ENCODE results near the gene NQO1.

Gene NQO1

GRCh38 chr16:69706256-69706974 is 19.9 kb downstream of the NQO1 start:
- DNase-seq = no peak

- DNase-seq = no peak
These were observed 22.7 kb downstream of the NQO1 start for GRCh38 chr16:69703638-69704037.

GRCh38 chr16:69701866-69702265 is 24.5 kb downstream of the NQO1 start:
- no peak for DNase-seq

- DNase-seq = no peak
These were observed 24.9 kb downstream of the NQO1 start for GRCh38 chr16:69701452-69701851.

GRCh38 chr16:69699915-69700314 is 26.4 kb downstream of the NQO1 start:
- DNase-seq = no peak

GRCh38 chr16:69698404-69698803 is 28.0 kb downstream of the NQO1 start:
- DNase-seq = no peak

- DNase-seq = no peak
These were observed 32.4 kb downstream of the NQO1 start for GRCh38 chr16:69693916-69694315.

- no peak for DNase-seq
These were observed 34.1 kb downstream of the NQO1 start for GRCh38 chr16:69691980-69692911.

GRCh38 chr16:69688589-69688988 is 37.8 kb downstream of the NQO1 start:
- no peak for DNase-seq

- no peak for DNase-seq
These were observed 46.0 kb downstream of the NQO1 start for GRCh38 chr16:69680358-69680757.

- no peak for DNase-seq
These were observed 53.2 kb downstream of the NQO1 start for GRCh38 chr16:69672998-69673713.

GRCh38 chr16:69672315-69672997 is 53.9 kb downstream of the NQO1 start:
- DNase-seq = no peak

GRCh38 chr16:69669577-69669976 is 56.8 kb downstream of the NQO1 start:
- DNase-seq = no peak

GRCh38 chr16:69663846-69664245 is 62.5 kb downstream of the NQO1 start:
- DNase-seq = no peak

GRCh38 chr16:69662901-69663300 is 63.5 kb downstream of the NQO1 start:
- no peak for DNase-seq

GRCh38 chr16:69660166-69660565 is 66.2 kb downstream of the NQO1 start:
- DNase-seq = peak; percentile 28
